Panc1 (cell line): Measurements from ENCODE around the gene PPARG.
"Not testable (repeated sequence)": the region's sequence is repeated elsewhere in the genome, so short reads cannot be mapped to it uniquely, and the experiment has no call there.

Experiments
- CTCF ChIP-seq: fragments of 450-650 bp; IDR thresholded peaks from 2 replicates; pipeline ENCODE4 v1.5.1; 2017; ENCODE audit warnings: mild to moderate bottlenecking
- TCF7L2 ChIP-seq: IDR thresholded peaks from 2 replicates; pipeline ENCODE4 v1.6.1; 2011; ENCODE audit warnings: mild to moderate bottlenecking, low read depth, low read length, inconsistent platforms

GRCh38 chr3:12276827-12277226 is 12.0 kb upstream of the PPARG start:
- not testable (repeated sequence) for TF ChIP-seq CTCF, TCF7L2
